Mesendoderm (in vitro differentiated cells): ENCODE results near the gene TUBB2B.
"Not testable (repeated sequence)": the region's sequence is repeated elsewhere in the genome, so short reads cannot be mapped to it uniquely, and the experiment has no call there.

Experiments used
- DNase-seq: peaks from one replicate; pipeline ENCODE4 v3.0.0; 2013
- H2AK5ac ChIP-seq: 2 replicates; pipeline ENCODE4 v1.6.1; 2013; ENCODE audit warnings: low read length, inconsistent platforms
- H2BK120ac ChIP-seq: 2 replicates; pipeline ENCODE4 v1.6.1; 2013; ENCODE audit warnings: low read depth, mild to moderate bottlenecking, low read length, moderate library complexity, mixed read lengths
- H2BK15ac ChIP-seq: replicated peaks from 2 replicates; pipeline ENCODE4 v1.6.1; 2013; ENCODE audit warnings: low read depth, mild to moderate bottlenecking, moderate library complexity
- H2BK5ac ChIP-seq: 2 replicates; pipeline ENCODE4 v1.6.1; 2013; ENCODE audit warnings: low read length, inconsistent platforms
- H3K18ac ChIP-seq: 2 replicates; pipeline ENCODE4 v1.6.1; 2013; ENCODE audit warnings: mild to moderate bottlenecking, low read length, mixed read lengths
- H3K23ac ChIP-seq: one replicate; pipeline ENCODE4 v1.6.1; 2013; ENCODE audit warnings: low read length
- H3K27ac ChIP-seq: 2 replicates; pipeline ENCODE4 v1.5.1; 2013; ENCODE audit warnings: low read depth, mild to moderate bottlenecking, inconsistent platforms, low read length, moderate library complexity
- H3K27me3 ChIP-seq: 2 replicates; pipeline ENCODE4 v1.6.1; 2013; ENCODE audit warnings: low read length, control low read depth, mild to moderate bottlenecking, inconsistent platforms; ENCODE audit not compliant: insufficient read depth, poor library complexity
- H3K36me3 ChIP-seq: 2 replicates; pipeline ENCODE4 v1.6.1; 2013; ENCODE audit warnings: low read length, inconsistent platforms; ENCODE audit not compliant: control insufficient read depth, insufficient read depth
- H3K4ac ChIP-seq: one replicate; pipeline ENCODE4 v1.6.1; 2013; ENCODE audit warnings: low read depth, mild to moderate bottlenecking, low read length, moderate library complexity
- H3K4me1 ChIP-seq: 2 replicates; pipeline ENCODE4 v1.6.1; 2013; ENCODE audit warnings: low read depth, low read length, inconsistent platforms; ENCODE audit not compliant: control insufficient read depth
- H3K4me2 ChIP-seq: 2 replicates; pipeline ENCODE4 v1.6.1; 2013; ENCODE audit warnings: low read length
- H3K4me3 ChIP-seq: 2 replicates; pipeline ENCODE4 v1.5.1; 2013; ENCODE audit warnings: mild to moderate bottlenecking, low read length
- H3K56ac ChIP-seq: one replicate; pipeline ENCODE4 v1.6.1; 2013; ENCODE audit warnings: low read length
- H3K79me1 ChIP-seq: 2 replicates; pipeline ENCODE4 v1.6.1; 2013; ENCODE audit warnings: low read length, inconsistent platforms
- H3K79me2 ChIP-seq: 2 replicates; pipeline ENCODE4 v1.6.1; 2013; ENCODE audit warnings: mild to moderate bottlenecking, low read length; ENCODE audit not compliant: control insufficient read depth, insufficient read depth
- H3K9ac ChIP-seq: 2 replicates; pipeline ENCODE4 v1.6.1; 2013; ENCODE audit warnings: low read length, inconsistent platforms
- H4K5ac ChIP-seq: one replicate; pipeline ENCODE4 v1.6.1; 2013; ENCODE audit warnings: low read length
- H4K8ac ChIP-seq: one replicate; pipeline ENCODE4 v1.6.1; 2013; ENCODE audit warnings: low read depth, mild to moderate bottlenecking, control low read depth, low read length, moderate library complexity
- WGBS: extraction: QIAGEN DNeasy Blood & Tissue Kit; methylation state at CpG from one replicate; pipeline ENCODE4 v1.1.7; 2013; ENCODE audit warnings: low lambda C conversion rate, missing lambda C conversion rate; ENCODE audit not compliant: insufficient coverage; ENCODE audit errors: extremely low coverage; 5-methylcytosine and 5-hydroxymethylcytosine counted together

TUBB2B gene

GRCh38 chr6:3183066-3183465 is 44.4 kb downstream of the TUBB2B start:
- Histone ChIP-seq H3K56ac (no peak overlapping the region), H3K4me3 (no peak overlapping the region), H3K9ac (no peak overlapping the region), H3K79me1 (no peaks in the 10 kb centered on the region), H3K23ac (no peak overlapping the region), H2BK120ac (no peak overlapping the region), H3K27ac (no peak overlapping the region), H3K27me3 (no peaks in the 10 kb centered on the region), H2BK5ac (no peak overlapping the region), H2BK15ac (no peak overlapping the region), H3K36me3 (no peaks in the 10 kb centered on the region), H4K5ac (no peak overlapping the region), H4K8ac (no peak overlapping the region), H3K79me2 (no peaks in the 10 kb centered on the region), H3K18ac (no peak overlapping the region), H2AK5ac (no peak overlapping the region), H3K4me1 (no peaks in the 10 kb centered on the region), H3K4me2 (no peak overlapping the region), H3K4ac (no peak overlapping the region)
- no peak for DNase-seq
- WGBS, result no CpG with 5 or more reads among the region's 4 CpGs

DNA sequence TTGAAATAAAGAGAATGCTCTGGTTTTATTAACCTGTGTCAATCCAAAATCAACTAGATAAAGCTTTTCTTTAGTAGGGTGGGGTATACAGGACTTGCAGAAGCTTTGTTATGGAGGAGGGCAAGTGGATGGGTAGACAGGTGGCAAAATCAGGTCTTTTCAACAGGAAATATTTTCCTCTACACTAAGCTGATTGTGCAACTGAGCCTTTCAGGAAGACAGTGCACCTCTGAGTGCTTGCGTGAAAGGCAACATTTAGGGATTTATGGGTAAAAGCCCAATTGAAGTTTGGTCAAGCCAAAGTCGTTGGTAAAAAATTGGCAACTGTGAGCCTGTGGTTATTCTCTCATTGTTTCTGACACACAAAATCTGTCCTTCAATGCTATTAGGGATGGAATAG is 46.3 kb downstream of the TUBB2B start:
- no peak for DNase-seq
- Histone ChIP-seq H3K18ac (no peak overlapping the region), H3K79me2 (no peaks in the 10 kb centered on the region), H2AK5ac (no peak overlapping the region), H3K9ac (no peak overlapping the region), H3K27me3 (no peaks in the 10 kb centered on the region), H3K36me3 (no peaks in the 10 kb centered on the region), H3K4me1 (no peaks in the 10 kb centered on the region), H3K23ac (no peak overlapping the region), H4K8ac (no peak overlapping the region), H2BK5ac (no peak overlapping the region), H3K4me2 (no peak overlapping the region), H3K4ac (no peak overlapping the region), H2BK15ac (no peak overlapping the region), H3K56ac (no peak overlapping the region), H3K27ac (no peak overlapping the region), H4K5ac (no peak overlapping the region), H3K4me3 (no peak overlapping the region), H2BK120ac (no peak overlapping the region), H3K79me1 (no peaks in the 10 kb centered on the region)
- WGBS, result no CpG with 5 or more reads among the region's 2 CpGs

DNA sequence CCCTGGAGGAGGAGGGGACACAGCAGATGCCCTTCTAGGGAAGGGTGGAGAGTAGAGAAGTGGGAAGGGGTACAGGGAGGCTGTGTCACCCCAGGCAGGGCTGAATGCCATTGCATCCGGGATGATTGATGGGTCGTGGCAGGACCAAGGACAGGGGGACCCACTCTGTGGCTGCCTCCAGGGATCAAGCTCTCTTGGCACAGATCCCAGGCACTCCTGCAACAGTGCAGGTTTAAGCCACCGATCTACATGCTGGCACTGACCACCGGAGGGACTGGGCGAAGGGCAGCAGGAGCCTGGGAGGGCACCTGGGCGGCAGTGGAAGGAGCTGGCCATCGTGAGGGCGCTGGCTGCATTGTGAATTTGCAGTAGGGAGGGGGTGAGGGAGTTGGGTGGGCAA is 47.5 kb downstream of the TUBB2B start:
- H3K27me3 ChIP-seq, H3K23ac ChIP-seq, H3K18ac ChIP-seq, H3K27ac ChIP-seq, H2BK5ac ChIP-seq, H3K36me3 ChIP-seq, H3K79me1 ChIP-seq, H3K4me1 ChIP-seq, H3K79me2 ChIP-seq, H3K56ac ChIP-seq, H3K4me3 ChIP-seq, H2BK120ac ChIP-seq, H3K9ac ChIP-seq, H4K5ac ChIP-seq, H3K4ac ChIP-seq, H2BK15ac ChIP-seq, DNase-seq, H2AK5ac ChIP-seq, H3K4me2 ChIP-seq, H4K8ac ChIP-seq: not testable (repeated sequence)
- no CpG with 5 or more reads among the region's 8 CpGs for WGBS

DNA sequence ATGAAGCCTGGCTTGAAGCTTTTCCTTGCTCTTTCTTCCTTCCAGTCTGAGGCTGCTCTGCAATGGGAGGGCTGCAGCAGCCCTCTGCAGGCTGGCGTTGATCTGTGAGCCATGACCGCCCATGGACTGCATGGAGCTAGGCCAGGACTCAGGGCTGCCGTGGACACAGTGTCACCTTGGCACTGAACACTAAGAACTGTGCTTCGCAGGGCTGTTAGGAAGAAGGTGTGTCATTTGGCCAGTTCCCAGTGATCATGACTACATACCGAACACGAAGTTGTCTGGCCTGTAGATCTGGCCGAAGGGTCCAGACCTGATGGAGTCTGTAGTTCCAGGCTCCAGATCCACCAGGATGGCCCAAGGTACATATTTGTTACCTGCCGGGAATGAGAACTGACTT is 48.8 kb downstream of the TUBB2B start:
- not testable (repeated sequence) for H3K27ac ChIP-seq, H3K4me1 ChIP-seq, H2BK120ac ChIP-seq, H3K27me3 ChIP-seq, H2BK15ac ChIP-seq, H4K8ac ChIP-seq, H4K5ac ChIP-seq, H2BK5ac ChIP-seq, H3K18ac ChIP-seq, H3K4me3 ChIP-seq, H3K4me2 ChIP-seq, H3K23ac ChIP-seq, H3K79me2 ChIP-seq, DNase-seq, H3K36me3 ChIP-seq, H3K9ac ChIP-seq, H2AK5ac ChIP-seq, H3K4ac ChIP-seq, H3K79me1 ChIP-seq, H3K56ac ChIP-seq
- WGBS, result no CpG with 5 or more reads among the region's 8 CpGs

DNA sequence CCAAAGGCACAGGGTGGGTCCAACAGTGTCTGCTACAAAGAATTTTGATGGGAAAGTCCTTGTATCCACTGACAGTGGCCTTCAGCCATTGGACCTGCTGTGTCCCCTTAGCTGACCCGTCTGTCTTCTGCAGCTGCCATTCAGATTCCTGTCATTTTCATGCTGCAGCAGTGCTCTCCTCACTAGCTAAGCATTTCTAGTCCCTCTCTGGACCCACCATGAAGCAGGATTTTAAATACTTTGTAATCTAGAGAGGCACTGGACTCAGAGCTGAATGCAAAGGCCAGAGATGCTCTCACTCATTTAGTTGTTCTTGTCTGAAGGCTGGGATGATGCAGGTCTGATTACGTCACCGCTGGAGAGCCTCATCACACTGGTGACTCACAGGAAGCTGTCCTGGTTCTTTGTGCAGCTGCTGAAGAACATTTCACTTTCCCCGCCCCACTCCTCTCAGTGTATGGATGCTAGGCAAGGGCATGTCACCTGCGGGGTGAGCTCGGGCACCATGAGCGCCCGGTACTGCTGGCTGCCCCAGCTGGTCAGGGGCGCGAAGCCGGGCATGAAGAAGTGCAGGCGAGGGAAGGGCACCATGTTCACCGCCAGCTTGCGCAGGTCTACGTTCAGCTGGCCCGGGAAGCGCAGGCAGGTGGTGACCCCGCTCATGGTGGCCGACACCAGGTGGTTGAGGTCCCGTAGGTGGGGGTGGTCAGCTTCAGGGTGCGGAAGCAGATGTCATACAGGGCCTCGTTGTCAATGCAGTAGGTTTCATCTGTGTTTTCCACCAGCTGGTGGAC is 50.7 kb downstream of the TUBB2B start:
- H3K9ac ChIP-seq, result no peak overlapping the region
- no peak overlapping the region for H3K4me2 ChIP-seq
- no peak overlapping the region for H2BK5ac ChIP-seq
- peak; percentile 87 for DNase-seq
- no peak overlapping the region for H2AK5ac ChIP-seq
- H3K79me1 ChIP-seq, result no peaks in the 10 kb centered on the region
- H3K4me3 ChIP-seq, result no peak overlapping the region
- H3K18ac ChIP-seq, result peak overlapping the region; percentile 10
- H3K23ac ChIP-seq, result no peak overlapping the region
- H2BK120ac ChIP-seq, result peak overlapping the region; percentile 18
- no peak overlapping the region for H2BK15ac ChIP-seq
- H3K4me1 ChIP-seq, result no peaks in the 10 kb centered on the region
- no peaks in the 10 kb centered on the region for H3K27me3 ChIP-seq
- no peaks in the 10 kb centered on the region for H3K79me2 ChIP-seq
- no peaks in the 10 kb centered on the region for H3K36me3 ChIP-seq
- H4K5ac ChIP-seq, result no peak overlapping the region
- peak overlapping the region; percentile 5 for H3K4ac ChIP-seq
- no peak overlapping the region for H4K8ac ChIP-seq
- H3K56ac ChIP-seq, result no peak overlapping the region
- H3K27ac ChIP-seq, result peak overlapping the region; percentile 47
- WGBS, result no CpG with 5 or more reads among the region's 22 CpGs
